PC-3 (cell line): ENCODE measurements around the gene DIAPH1.

Source experiments
- EZH2 ChIP-seq: fragments of 300-600 bp; sonication (generic); IDR thresholded peaks from one replicate; pipeline ENCODE4 v1.6.1; 2017; ENCODE audit warnings: antibody characterized with exemption, mild to moderate bottlenecking, low read length; ENCODE audit not compliant: unreplicated experiment
- TF ChIP-seq, protein P1 (sequence below): fragments of 300-600 bp; sonication (generic); conservative IDR thresholded peaks from 2 replicates; pipeline ENCODE4 v1.5.1; 2017; ENCODE audit warnings: antibody characterized with exemption, low read depth, mild to moderate bottlenecking, low read length

DNA sequence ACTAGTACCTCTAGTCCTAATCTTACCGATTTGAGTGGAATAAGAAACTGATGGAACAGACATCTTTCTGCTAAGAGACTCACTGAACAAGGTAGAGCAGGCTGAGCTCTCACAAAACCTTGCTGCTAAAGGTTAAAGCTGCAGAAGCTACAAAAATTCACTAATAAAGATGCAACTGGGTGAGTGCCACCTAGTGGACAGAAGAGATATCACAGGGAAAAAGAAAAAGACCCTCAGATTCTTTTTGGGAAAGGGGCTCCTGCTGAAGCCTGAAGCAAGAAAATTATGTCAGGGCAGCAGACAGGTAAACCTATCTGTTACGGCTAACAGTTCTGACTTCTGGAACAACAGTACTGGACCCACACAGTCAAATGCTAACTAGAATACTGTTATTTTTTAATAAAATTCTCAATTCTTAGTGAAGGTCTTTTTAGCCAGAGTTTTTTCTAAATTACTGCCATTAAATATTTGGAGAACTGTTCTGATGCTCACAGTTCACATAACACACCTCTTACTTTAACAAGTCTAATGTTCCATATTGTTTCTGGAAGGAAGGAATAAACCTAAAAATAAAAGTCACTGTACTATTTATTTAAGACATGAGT lies 51.2 kb downstream of the DIAPH1 start:
- TF ChIP-seq, protein P1, sequence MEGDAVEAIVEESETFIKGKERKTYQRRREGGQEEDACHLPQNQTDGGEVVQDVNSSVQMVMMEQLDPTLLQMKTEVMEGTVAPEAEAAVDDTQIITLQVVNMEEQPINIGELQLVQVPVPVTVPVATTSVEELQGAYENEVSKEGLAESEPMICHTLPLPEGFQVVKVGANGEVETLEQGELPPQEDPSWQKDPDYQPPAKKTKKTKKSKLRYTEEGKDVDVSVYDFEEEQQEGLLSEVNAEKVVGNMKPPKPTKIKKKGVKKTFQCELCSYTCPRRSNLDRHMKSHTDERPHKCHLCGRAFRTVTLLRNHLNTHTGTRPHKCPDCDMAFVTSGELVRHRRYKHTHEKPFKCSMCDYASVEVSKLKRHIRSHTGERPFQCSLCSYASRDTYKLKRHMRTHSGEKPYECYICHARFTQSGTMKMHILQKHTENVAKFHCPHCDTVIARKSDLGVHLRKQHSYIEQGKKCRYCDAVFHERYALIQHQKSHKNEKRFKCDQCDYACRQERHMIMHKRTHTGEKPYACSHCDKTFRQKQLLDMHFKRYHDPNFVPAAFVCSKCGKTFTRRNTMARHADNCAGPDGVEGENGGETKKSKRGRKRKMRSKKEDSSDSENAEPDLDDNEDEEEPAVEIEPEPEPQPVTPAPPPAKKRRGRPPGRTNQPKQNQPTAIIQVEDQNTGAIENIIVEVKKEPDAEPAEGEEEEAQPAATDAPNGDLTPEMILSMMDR: peak; percentile 87
- no peak for TF ChIP-seq EZH2
